HG03045 (cell line): ENCODE results near the gene CHEK2.
"Not testable (repeated sequence)": the region's sequence is repeated elsewhere in the genome, so short reads cannot be mapped to it uniquely, and the experiment has no call there.

Experiments
- ATAC-seq: cut with Tn5 transposase; IDR thresholded peaks from one replicate; pipeline ENCODE4 v1.9.1; 2021; ENCODE audit warnings: mild to moderate bottlenecking, moderate library complexity; ENCODE audit not compliant: unreplicated experiment

Gene CHEK2

GRCh38 chr22:28742562-28742962 lies 942 bp upstream of the CHEK2 start:
- no peak for ATAC-seq

- ATAC-seq, result no peak
Observed at GRCh38 chr22:28741200-28741784, 328 bp downstream of the CHEK2 start.

GRCh38 chr22:28738876-28739275 lies 2.7 kb downstream of the CHEK2 start:
- ATAC-seq, result not testable (repeated sequence)

GRCh38 chr22:28737701-28738100 lies 3.9 kb downstream of the CHEK2 start:
- ATAC-seq, result no peak

GRCh38 chr22:28736301-28737155 lies 5.1 kb downstream of the CHEK2 start:
- ATAC-seq, result no peak

- ATAC-seq, result no peak
Observed at GRCh38 chr22:28734393-28734792, 7.2 kb downstream of the CHEK2 start.

GRCh38 chr22:28730179-28730578 lies 11.4 kb downstream of the CHEK2 start:
- no peak for ATAC-seq

- no peak for ATAC-seq
Observed at GRCh38 chr22:28728621-28729313, 12.9 kb downstream of the CHEK2 start.

- ATAC-seq, result no peak
Observed at GRCh38 chr22:28728002-28728401, 13.6 kb downstream of the CHEK2 start.

- ATAC-seq, result no peak
Observed at GRCh38 chr22:28718044-28718443, 23.6 kb downstream of the CHEK2 start.

GRCh38 chr22:28716686-28717085 lies 24.9 kb downstream of the CHEK2 start:
- ATAC-seq, result no peak

GRCh38 chr22:28715611-28716010 lies 26.0 kb downstream of the CHEK2 start:
- ATAC-seq, result no peak

GRCh38 chr22:28714043-28714628 lies 27.5 kb downstream of the CHEK2 start:
- ATAC-seq, result no peak

GRCh38 chr22:28711820-28712777 lies 29.5 kb downstream of the CHEK2 start:
- ATAC-seq, result no peak

- no peak for ATAC-seq
Observed at GRCh38 chr22:28711341-28711740, 30.3 kb downstream of the CHEK2 start.

GRCh38 chr22:28710576-28711191 lies 30.9 kb downstream of the CHEK2 start:
- no peak for ATAC-seq

GRCh38 chr22:28710107-28710506 lies 31.5 kb downstream of the CHEK2 start:
- no peak for ATAC-seq

GRCh38 chr22:28706845-28707244 lies 34.8 kb downstream of the CHEK2 start:
- ATAC-seq, result no peak

- ATAC-seq, result no peak
Observed at GRCh38 chr22:28703436-28703835, 38.2 kb downstream of the CHEK2 start.

GRCh38 chr22:28702891-28703290 lies 38.7 kb downstream of the CHEK2 start:
- ATAC-seq, result no peak
